IMR-90 (cell line): ENCODE results near the gene ITGA3. TPM values are rescaled to one million over a fixed set of nuclear protein-coding genes. Genes with fewer than 3 reads are reported as not detected.

Experiments
- ATAC-seq: fragments of 200-7000 bp; cut with Tn5 transposase; 2 replicates; pipeline ENCODE4 v1.9.1; 2020; ENCODE audit warnings: low read depth, mild to moderate bottlenecking, moderate library complexity
- BruUV-seq: library from RNA; stranded (reverse); fragments of 400-500 nt; replicated peaks from 2 replicates; lab custom pipeline; 2021; lab: Mats Ljungman, UMichigan
- CTCF ChIA-PET: fragments of 300-600 bp; formaldehyde crosslinking; extraction: SDS; loops from one replicate; lab custom pipeline; 2021; ENCODE audit warnings: antibody characterized with exemption; lab: Yijun Ruan, JAX
- POLR2A ChIA-PET: fragments of 300-600 bp; sonication (Branson Sonifier 250); formaldehyde crosslinking; loops from one replicate; lab custom pipeline; 2022; ENCODE audit warnings: antibody characterized with exemption; ENCODE audit not compliant: unreplicated experiment; lab: Charles Lee
- DNase-seq: peaks from one replicate; pipeline ENCODE4 v3.0.0; 2013
- H2AFZ ChIP-seq: replicated peaks from 2 replicates; pipeline ENCODE3; 2013; ENCODE audit warnings: low read length, mild to moderate bottlenecking; ENCODE audit not compliant: poor library complexity
- H2AK5ac ChIP-seq: 2 replicates; pipeline ENCODE4 v1.6.1; 2013; ENCODE audit warnings: low read depth, low read length, inconsistent platforms
- H2AK9ac ChIP-seq: replicated peaks from 2 replicates; pipeline ENCODE3; 2013; ENCODE audit warnings: mild to moderate bottlenecking, low read depth, low read length, moderate library complexity; ENCODE audit not compliant: poor library complexity
- H2BK120ac ChIP-seq: 2 replicates; pipeline ENCODE4 v1.6.1; 2013; ENCODE audit warnings: low read depth, low read length, inconsistent platforms
- H2BK15ac ChIP-seq: 3 replicates; pipeline ENCODE4 v1.6.1; 2013; ENCODE audit warnings: low read depth, low read length, inconsistent platforms
- H2BK20ac ChIP-seq: 2 replicates; pipeline ENCODE4 v1.6.1; 2013; ENCODE audit warnings: low read depth, mild to moderate bottlenecking, inconsistent platforms, low read length, moderate library complexity
- H2BK5ac ChIP-seq: 2 replicates; pipeline ENCODE4 v1.6.1; 2013; ENCODE audit warnings: mild to moderate bottlenecking, low read depth, low read length, inconsistent platforms; ENCODE audit not compliant: poor library complexity, severe bottlenecking
- H3K14ac ChIP-seq: replicated peaks from 2 replicates; pipeline ENCODE4 v1.6.1; 2013; ENCODE audit warnings: low read depth, low read length, inconsistent platforms
- H3K18ac ChIP-seq: 2 replicates; pipeline ENCODE4 v1.6.1; 2013; ENCODE audit warnings: low read depth, low read length, control low read depth
- H3K23ac ChIP-seq: 2 replicates; pipeline ENCODE4 v1.6.1; 2013; ENCODE audit warnings: low read depth, low read length, inconsistent platforms
- H3K27ac ChIP-seq: 2 replicates; pipeline ENCODE4 v1.5.1; 2013; ENCODE audit warnings: mild to moderate bottlenecking, control low read depth, low read length; ENCODE audit not compliant: insufficient read depth
- H3K27me3 ChIP-seq: 2 replicates; pipeline ENCODE4 v1.6.1; 2013; ENCODE audit warnings: low read length; ENCODE audit not compliant: control insufficient read depth, insufficient read depth
- H3K36me3 ChIP-seq: 2 replicates; pipeline ENCODE4 v1.6.1; 2013; ENCODE audit warnings: low read length, mixed read lengths; ENCODE audit not compliant: control insufficient read depth, insufficient read depth
- H3K4ac ChIP-seq: 2 replicates; pipeline ENCODE4 v1.6.1; 2013; ENCODE audit warnings: low read depth, low read length, inconsistent platforms
- H3K4me1 ChIP-seq: 2 replicates; pipeline ENCODE4 v1.6.1; 2013; ENCODE audit warnings: low read length, mixed read lengths; ENCODE audit not compliant: control insufficient read depth, insufficient read depth
- H3K4me2 ChIP-seq: 2 replicates; pipeline ENCODE4 v1.6.1; 2013; ENCODE audit warnings: low read depth, mild to moderate bottlenecking, control low read depth, low read length, moderate library complexity
- H3K4me3 ChIP-seq: 2 replicates; pipeline ENCODE4 v1.5.1; 2013; ENCODE audit warnings: low read depth, mild to moderate bottlenecking, control low read depth, low read length, moderate library complexity; ENCODE audit not compliant: insufficient read depth
- H3K56ac ChIP-seq: 2 replicates; pipeline ENCODE4 v1.6.1; 2013; ENCODE audit warnings: low read length, inconsistent platforms; ENCODE audit not compliant: insufficient read depth; ENCODE audit errors: extremely low read depth
- H3K79me1 ChIP-seq, 2 experiments: 2 replicates each; pipeline ENCODE4 v1.6.1; 2013; ENCODE audit warnings: low read length in 2 of 2, inconsistent platforms in 1 of 2, low read depth in 1 of 2
- H3K9ac ChIP-seq: 2 replicates; pipeline ENCODE4 v1.6.1; 2013; ENCODE audit warnings: low read depth, low read length, control low read depth
- H3K9me1 ChIP-seq: 2 replicates; pipeline ENCODE4 v1.6.1; 2013; ENCODE audit warnings: low read length, inconsistent platforms; ENCODE audit not compliant: insufficient read depth
- H3K9me3 ChIP-seq: 2 replicates; pipeline ENCODE4 v1.6.1; 2013; ENCODE audit warnings: low read length; ENCODE audit not compliant: control insufficient read depth, insufficient read depth
- H4K20me1 ChIP-seq: 2 replicates; pipeline ENCODE4 v1.6.1; 2013; ENCODE audit warnings: low read length, inconsistent platforms; ENCODE audit not compliant: insufficient read depth
- H4K5ac ChIP-seq: 2 replicates; pipeline ENCODE4 v1.6.1; 2013; ENCODE audit warnings: mild to moderate bottlenecking, low read depth, low read length, control low read depth
- H4K8ac ChIP-seq, 2 experiments: 2 replicates each; pipeline ENCODE4 v1.6.1; 2013; ENCODE audit warnings: low read depth in 2 of 2, low read length in 2 of 2, control low read depth in 1 of 2, inconsistent platforms in 1 of 2
- H4K91ac ChIP-seq: 2 replicates; pipeline ENCODE4 v1.6.1; 2013; ENCODE audit warnings: low read depth, low read length, inconsistent platforms; ENCODE audit not compliant: insufficient read depth
- BHLHE40 ChIP-seq: fragments of 150-350 bp; IDR thresholded peaks from 2 replicates; pipeline ENCODE4 v1.6.1; 2016; ENCODE audit warnings: mild to moderate bottlenecking, low read depth, low read length
- FOS ChIP-seq: fragments of 150-350 bp; IDR thresholded peaks from 2 replicates; pipeline ENCODE4 v1.6.1; 2016; ENCODE audit warnings: low read depth, low read length
- MAFK ChIP-seq: IDR thresholded peaks from 2 replicates; pipeline ENCODE4 v1.6.1; 2012; ENCODE audit warnings: low read depth, low read length, improper control_type of control experiment
- MAZ ChIP-seq: IDR thresholded peaks from 2 replicates; pipeline ENCODE4 v1.6.1; 2012; ENCODE audit warnings: low read depth, mild to moderate bottlenecking, low read length, improper control_type of control experiment, moderate library complexity, borderline replicate concordance
- POLR2A ChIP-seq: IDR thresholded peaks from 2 replicates; pipeline ENCODE4 v1.6.1; 2012; ENCODE audit warnings: mild to moderate bottlenecking, low read depth, low read length
- RAD21 ChIP-seq: IDR thresholded peaks from 2 replicates; pipeline ENCODE4 v1.6.1; 2012; ENCODE audit warnings: low read length, improper control_type of control experiment
- RCOR1 ChIP-seq: IDR thresholded peaks from 2 replicates; pipeline ENCODE4 v1.6.1; 2012; ENCODE audit warnings: mild to moderate bottlenecking, low read length, improper control_type of control experiment; ENCODE audit not compliant: insufficient replicate concordance
- WGBS, 2 experiments: methylation state at CpG; one replicate each; pipeline versions ENCODE4 v1.1.5 to v1.1.7; 2013; ENCODE audit warnings: missing lambda C conversion rate in 2 of 2; ENCODE audit not compliant: insufficient read length in 1 of 2; ENCODE audit errors: extremely low coverage in 2 of 2; 5-methylcytosine and 5-hydroxymethylcytosine counted together
- dilution Hi-C: fragments of 300-500 bp; cut with HindIII; formaldehyde crosslinking; loops from one replicate; pipeline ENCODE4 v1.14.3; 2018; ENCODE audit warnings: low sequenced_read_pairs; ENCODE audit not compliant: unreplicated experiment
- in situ Hi-C: fragments of 300-500 bp; cut with MboI; formaldehyde crosslinking; loops from 3 replicates; pipeline ENCODE4 v1.14.3; 2019; ENCODE audit warnings: low sequenced_read_pairs, inconsistent platforms, mixed read lengths
- intact Hi-C: fragments of 100-400 bp; cut with micrococcal nuclease; formaldehyde crosslinking; loops from 2 replicates; pipeline ENCODE4 v1.10.0; 2022
- polyA plus RNA-seq, 3 experiments: library from polyadenylated mRNA; depleted of rRNA; stranded (reverse); fragments of >200 nt; gene quantifications; 2 replicates each; pipeline ENCODE4 v1.2.3, GENCODE V29; 2012; ENCODE audit warnings: low replicate concordance in 1 of 3
- total RNA-seq: library from RNA; depleted of rRNA; stranded (reverse); fragments of >200 nt; gene quantifications from 2 replicates; pipeline ENCODE4 v1.2.3, GENCODE V29; 2012
- TF ChIP-seq, protein P1 (sequence below): fragments of 150-350 bp; IDR thresholded peaks from 2 replicates; pipeline ENCODE4 v1.6.1; 2017; ENCODE audit warnings: mild to moderate bottlenecking, antibody characterized with exemption, low read length, low read depth
- TF ChIP-seq, protein P2 (sequence below): conservative IDR thresholded peaks from 2 replicates; pipeline ENCODE4 v1.5.1; 2012; ENCODE audit warnings: mild to moderate bottlenecking, low read depth, low read length, improper control_type of control experiment
- TF ChIP-seq, protein P3 (sequence below): fragments of 150-350 bp; IDR thresholded peaks from 2 replicates; pipeline ENCODE4 v1.6.1; 2016; ENCODE audit warnings: low read depth, mild to moderate bottlenecking, low read length, moderate library complexity, borderline replicate concordance

The ITGA3 gene
- total and polyA plus RNA-seq, 2 of the 4 experiments (the other 2 are of a cell fraction) = 78.0 to 202 TPM

DNA sequence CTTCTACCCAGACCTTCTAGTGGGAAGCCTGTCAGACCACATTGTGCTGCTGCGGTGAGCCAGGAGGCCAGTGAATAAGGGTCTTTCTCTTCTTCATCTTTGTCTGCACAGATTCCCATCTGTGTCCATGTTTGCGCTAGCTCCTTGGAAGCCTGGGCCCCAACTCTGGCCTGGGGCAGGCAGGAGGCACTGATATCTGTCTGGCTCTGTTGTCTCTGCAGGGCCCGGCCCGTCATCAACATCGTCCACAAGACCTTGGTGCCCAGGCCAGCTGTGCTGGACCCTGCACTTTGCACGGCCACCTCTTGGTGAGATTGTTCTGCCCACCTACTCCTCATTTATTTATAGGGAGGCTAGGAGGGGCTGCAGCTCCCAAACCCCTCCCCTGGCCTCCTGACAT is 18.3 kb downstream of the ITGA3 start:
- Histone ChIP-seq H3K9me1 (peaks cover 8% of the 10 kb centered on the region), H3K79me1 (peaks cover 27 to 66% of the 10 kb centered on the region in 2 experiments; a peak in 3 of 4 replicates), H3K4me3 (no peak overlapping the region), H3K4ac (no peak overlapping the region), H3K4me2 (no peak overlapping the region), H2BK20ac (no peak overlapping the region), H2AK9ac (no peak overlapping the region), H3K9ac (no peak overlapping the region), H3K14ac (no peak overlapping the region), H3K27me3 (no peaks in the 10 kb centered on the region), H2AK5ac (no peak overlapping the region), H3K18ac (no peak overlapping the region), H3K56ac (no peak overlapping the region), H3K36me3 (peaks cover 70% of the 10 kb centered on the region), H2AFZ (no peak overlapping the region), H3K23ac (no peak overlapping the region), H4K8ac (no peak overlapping the region), H3K27ac (no peak overlapping the region), H4K20me1 (no peaks in the 10 kb centered on the region; the same call in none of the 2 replicates), H3K4me1 (no peaks in the 10 kb centered on the region), H4K91ac (no peak overlapping the region), H2BK120ac (no peak overlapping the region), H4K5ac (no peak overlapping the region), H2BK15ac (no peak overlapping the region), H3K9me3 (no peaks in the 10 kb centered on the region), H2BK5ac (no peak overlapping the region)
- TF ChIP-seq, protein P1, sequence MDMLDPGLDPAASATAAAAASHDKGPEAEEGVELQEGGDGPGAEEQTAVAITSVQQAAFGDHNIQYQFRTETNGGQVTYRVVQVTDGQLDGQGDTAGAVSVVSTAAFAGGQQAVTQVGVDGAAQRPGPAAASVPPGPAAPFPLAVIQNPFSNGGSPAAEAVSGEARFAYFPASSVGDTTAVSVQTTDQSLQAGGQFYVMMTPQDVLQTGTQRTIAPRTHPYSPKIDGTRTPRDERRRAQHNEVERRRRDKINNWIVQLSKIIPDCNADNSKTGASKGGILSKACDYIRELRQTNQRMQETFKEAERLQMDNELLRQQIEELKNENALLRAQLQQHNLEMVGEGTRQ = no peak
- no peak for TF ChIP-seq BHLHE40
- TF ChIP-seq, protein P2, sequence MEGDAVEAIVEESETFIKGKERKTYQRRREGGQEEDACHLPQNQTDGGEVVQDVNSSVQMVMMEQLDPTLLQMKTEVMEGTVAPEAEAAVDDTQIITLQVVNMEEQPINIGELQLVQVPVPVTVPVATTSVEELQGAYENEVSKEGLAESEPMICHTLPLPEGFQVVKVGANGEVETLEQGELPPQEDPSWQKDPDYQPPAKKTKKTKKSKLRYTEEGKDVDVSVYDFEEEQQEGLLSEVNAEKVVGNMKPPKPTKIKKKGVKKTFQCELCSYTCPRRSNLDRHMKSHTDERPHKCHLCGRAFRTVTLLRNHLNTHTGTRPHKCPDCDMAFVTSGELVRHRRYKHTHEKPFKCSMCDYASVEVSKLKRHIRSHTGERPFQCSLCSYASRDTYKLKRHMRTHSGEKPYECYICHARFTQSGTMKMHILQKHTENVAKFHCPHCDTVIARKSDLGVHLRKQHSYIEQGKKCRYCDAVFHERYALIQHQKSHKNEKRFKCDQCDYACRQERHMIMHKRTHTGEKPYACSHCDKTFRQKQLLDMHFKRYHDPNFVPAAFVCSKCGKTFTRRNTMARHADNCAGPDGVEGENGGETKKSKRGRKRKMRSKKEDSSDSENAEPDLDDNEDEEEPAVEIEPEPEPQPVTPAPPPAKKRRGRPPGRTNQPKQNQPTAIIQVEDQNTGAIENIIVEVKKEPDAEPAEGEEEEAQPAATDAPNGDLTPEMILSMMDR = no peak
- TF ChIP-seq MAFK = no peak
- TF ChIP-seq FOS = no peak
- TF ChIP-seq RAD21 = no peak
- TF ChIP-seq, protein P3, sequence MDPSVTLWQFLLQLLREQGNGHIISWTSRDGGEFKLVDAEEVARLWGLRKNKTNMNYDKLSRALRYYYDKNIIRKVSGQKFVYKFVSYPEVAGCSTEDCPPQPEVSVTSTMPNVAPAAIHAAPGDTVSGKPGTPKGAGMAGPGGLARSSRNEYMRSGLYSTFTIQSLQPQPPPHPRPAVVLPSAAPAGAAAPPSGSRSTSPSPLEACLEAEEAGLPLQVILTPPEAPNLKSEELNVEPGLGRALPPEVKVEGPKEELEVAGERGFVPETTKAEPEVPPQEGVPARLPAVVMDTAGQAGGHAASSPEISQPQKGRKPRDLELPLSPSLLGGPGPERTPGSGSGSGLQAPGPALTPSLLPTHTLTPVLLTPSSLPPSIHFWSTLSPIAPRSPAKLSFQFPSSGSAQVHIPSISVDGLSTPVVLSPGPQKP = no peak
- no peak for TF ChIP-seq RCOR1
- TF ChIP-seq MAZ = no peak
- no peak for TF ChIP-seq POLR2A
- in situ Hi-C loops = no loop called here
- dilution Hi-C loops = no loop called here
- intact Hi-C loops = no loop called here
- no CpG with 5 or more reads among the region's 6 CpGs for WGBS, 2 experiments
- CTCF ChIA-PET = no interaction called here
- POLR2A ChIA-PET = no interaction called here
- BruUV-seq = no TSS peak
- DNase-seq (no peak), ATAC-seq (no peak)
